ENCODE data around the gene SLC18A2. TPM values are rescaled to one million over a fixed set of nuclear protein-coding genes. Genes with fewer than 3 reads are reported as not detected.
"Not testable (repeated sequence)": the region's sequence is repeated elsewhere in the genome, so short reads cannot be mapped to it uniquely, and the experiment has no call there.

The SLC18A2 gene
- total RNA-seq, 1 donor from 2014 or later: not detected

GRCh38 chr10:117303451-117303850 lies 62.5 kb downstream of the SLC18A2 start:
- not testable (repeated sequence) for DNase-seq (ENCODE audit: extremely low read depth, low read depth, low spot score)

GRCh38 chr10:117306674-117307073 lies 65.8 kb downstream of the SLC18A2 start:
- no peak for DNase-seq (ENCODE audit: extremely low read depth, low read depth, low spot score)

- DNase-seq (ENCODE audit: extremely low read depth, low read depth, low spot score): no peak
Observed at GRCh38 chr10:117311261-117311660, 70.3 kb downstream of the SLC18A2 start.

GRCh38 chr10:117312430-117312829 lies 71.5 kb downstream of the SLC18A2 start:
- no peak for DNase-seq (ENCODE audit: extremely low read depth, low read depth, low spot score)

GRCh38 chr10:117313641-117314040 lies 72.7 kb downstream of the SLC18A2 start:
- DNase-seq (ENCODE audit: extremely low read depth, low read depth, low spot score): no peak

GRCh38 chr10:117316701-117317100 lies 75.8 kb downstream of the SLC18A2 start:
- no peak for DNase-seq (ENCODE audit: extremely low read depth, low read depth, low spot score)

GRCh38 chr10:117318909-117319308 lies 78.0 kb downstream of the SLC18A2 start:
- DNase-seq (ENCODE audit: extremely low read depth, low read depth, low spot score): no peak

GRCh38 chr10:117320050-117320665 lies 79.2 kb downstream of the SLC18A2 start:
- DNase-seq (ENCODE audit: extremely low read depth, low read depth, low spot score): no peak

GRCh38 chr10:117322260-117322659 lies 81.3 kb downstream of the SLC18A2 start:
- DNase-seq (ENCODE audit: extremely low read depth, low read depth, low spot score): no peak

- DNase-seq (ENCODE audit: extremely low read depth, low read depth, low spot score): no peak
Observed at GRCh38 chr10:117324367-117324766, 83.5 kb downstream of the SLC18A2 start.

- no peak for DNase-seq (ENCODE audit: extremely low read depth, low read depth, low spot score)
Observed at GRCh38 chr10:117327262-117327661, 86.3 kb downstream of the SLC18A2 start.

Other genes with a start within 250 kb of the SLC18A2 start
- gene SHTN1, start 235.9 kb upstream of the SLC18A2 start, total RNA-seq: 10.2 and 16.8 TPM in 2 replicates
- gene VAX1, start 102.8 kb upstream of the SLC18A2 start, total RNA-seq: not detected in 2 replicates
- not detected in 2 replicates for gene KCNK18, start 43.6 kb upstream of the SLC18A2 start, total RNA-seq
- gene PDZD8, start 134.3 kb downstream of the SLC18A2 start, total RNA-seq: 15.0 and 23.2 TPM in 2 replicates

Measured in glomerular endothelial cell (primary cell).